CD4-positive, alpha-beta T cell treated with Interleukin-17A for 4 hours (primary cell): ENCODE data around the gene ROM1.
"Not testable (repeated sequence)": the region's sequence is repeated elsewhere in the genome, so short reads cannot be mapped to it uniquely, and the experiment has no call there.

Experiments used
- DNase-seq: peaks from one replicate; pipeline ENCODE4 v3.0.0-alpha.2; 2020; ENCODE audit warnings: mixed read lengths

ROM1 gene, protein sequence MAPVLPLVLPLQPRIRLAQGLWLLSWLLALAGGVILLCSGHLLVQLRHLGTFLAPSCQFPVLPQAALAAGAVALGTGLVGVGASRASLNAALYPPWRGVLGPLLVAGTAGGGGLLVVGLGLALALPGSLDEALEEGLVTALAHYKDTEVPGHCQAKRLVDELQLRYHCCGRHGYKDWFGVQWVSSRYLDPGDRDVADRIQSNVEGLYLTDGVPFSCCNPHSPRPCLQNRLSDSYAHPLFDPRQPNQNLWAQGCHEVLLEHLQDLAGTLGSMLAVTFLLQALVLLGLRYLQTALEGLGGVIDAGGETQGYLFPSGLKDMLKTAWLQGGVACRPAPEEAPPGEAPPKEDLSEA

GRCh38 chr11:62612366-62613290 is at the start of gene ROM1, which contains the start of gene EML3:
Gene ROM1, plus strand, starts transcription at chr11:62613257. Its CDS starts 25 bp downstream, at chr11:62613282.
Gene EML3, minus strand, starts transcription at chr11:62612775. Its CDS starts 318 bp downstream, at chr11:62612457.
- DNase-seq, result peak; percentile 95

GRCh38 chr11:62565100-62565802 is 47.8 kb upstream of the ROM1 start:
- DNase-seq, result no peak

DNA sequence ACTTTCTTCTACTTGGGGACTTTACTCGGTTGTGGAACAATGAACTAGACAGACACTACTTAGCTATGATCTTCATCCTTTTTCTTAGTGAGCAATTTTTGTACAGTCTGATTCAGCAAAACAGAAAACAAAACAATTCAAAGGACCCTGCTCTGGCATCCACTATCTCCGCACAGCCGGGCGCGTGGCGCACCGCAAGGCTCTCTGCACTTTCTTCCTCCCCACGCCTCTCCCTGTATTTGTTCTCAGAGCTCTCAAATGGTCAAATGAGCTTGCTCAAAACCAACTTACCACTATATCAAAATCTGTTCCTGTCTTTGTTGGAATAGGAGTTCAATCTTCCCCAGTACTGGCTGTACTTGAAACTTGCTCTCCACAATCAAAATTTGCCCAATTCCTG is 46.8 kb upstream of the ROM1 start:
- no peak for DNase-seq

DNA sequence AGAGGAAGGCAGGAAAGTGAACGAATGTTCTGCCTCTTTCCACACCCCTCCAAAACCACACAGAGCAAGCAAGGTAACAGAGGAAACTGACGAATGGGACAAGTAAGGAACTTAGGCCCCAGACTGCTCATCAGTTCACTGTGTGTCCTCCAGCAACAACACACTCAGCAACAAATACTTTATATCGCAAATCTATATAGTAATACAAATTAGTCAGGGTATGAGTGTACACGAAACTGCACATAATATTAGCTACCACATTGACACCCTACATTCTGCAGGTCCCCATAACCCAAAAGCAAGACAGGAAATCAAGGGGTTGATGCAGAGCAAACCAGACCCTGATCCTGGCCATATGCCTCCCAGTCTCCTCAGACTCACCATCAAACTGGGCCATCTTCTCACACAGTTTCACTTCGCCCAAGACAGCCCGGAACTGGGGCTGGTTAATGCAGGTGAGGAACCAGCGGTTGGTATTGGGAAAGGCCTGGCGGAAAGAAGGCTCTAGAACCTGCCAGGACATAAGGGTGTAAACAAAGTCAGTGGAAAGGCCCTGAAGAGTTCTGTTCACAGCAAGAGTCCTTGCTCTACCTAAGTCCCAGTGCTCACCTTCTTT is 45.9 kb upstream of the ROM1 start:
- DNase-seq, result no peak

- no peak for DNase-seq
Measured at GRCh38 chr11:62569611-62570010, 43.4 kb upstream of the ROM1 start.

DNA sequence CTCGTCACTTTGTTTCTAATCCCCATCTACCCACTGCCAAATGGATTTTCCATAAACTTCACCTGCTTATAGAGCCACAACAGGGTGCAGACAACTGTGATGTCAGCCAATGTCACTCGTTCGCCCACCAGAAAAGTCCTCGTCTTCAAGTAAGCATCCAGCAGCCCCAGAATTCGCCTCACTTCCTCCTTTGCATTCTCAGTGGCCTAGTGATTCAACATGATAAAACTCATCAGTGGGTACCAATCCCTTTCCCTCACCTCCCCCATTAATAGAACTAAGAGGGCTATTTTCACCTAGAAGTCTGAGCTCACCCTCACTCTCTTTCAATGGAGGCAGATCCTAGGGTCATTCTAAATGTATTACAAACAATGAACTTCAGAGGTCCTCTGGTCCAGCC is 42.2 kb upstream of the ROM1 start:
- DNase-seq, result not testable (repeated sequence)

DNA sequence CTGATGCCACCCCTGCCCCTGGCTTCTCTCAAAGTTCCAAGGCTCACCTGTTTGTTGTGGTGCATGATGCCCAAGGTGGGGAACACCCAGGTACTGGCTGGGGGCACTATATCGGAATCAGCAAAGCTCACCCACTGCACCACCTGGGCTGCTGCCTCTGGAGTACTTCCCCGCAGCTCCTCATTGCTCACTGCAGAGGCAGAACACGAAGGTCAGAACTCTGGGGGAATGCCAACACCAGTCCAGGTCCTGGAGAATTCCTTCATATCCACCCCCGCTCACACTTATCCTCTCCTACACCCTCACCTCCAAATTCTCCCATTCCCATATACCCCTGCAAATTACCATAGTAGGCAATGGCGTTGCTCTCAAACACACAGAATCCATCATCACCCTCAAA is 41.6 kb upstream of the ROM1 start:
- DNase-seq, result not testable (repeated sequence)

- no peak for DNase-seq
Measured at GRCh38 chr11:62572431-62572830, 40.6 kb upstream of the ROM1 start.

DNA sequence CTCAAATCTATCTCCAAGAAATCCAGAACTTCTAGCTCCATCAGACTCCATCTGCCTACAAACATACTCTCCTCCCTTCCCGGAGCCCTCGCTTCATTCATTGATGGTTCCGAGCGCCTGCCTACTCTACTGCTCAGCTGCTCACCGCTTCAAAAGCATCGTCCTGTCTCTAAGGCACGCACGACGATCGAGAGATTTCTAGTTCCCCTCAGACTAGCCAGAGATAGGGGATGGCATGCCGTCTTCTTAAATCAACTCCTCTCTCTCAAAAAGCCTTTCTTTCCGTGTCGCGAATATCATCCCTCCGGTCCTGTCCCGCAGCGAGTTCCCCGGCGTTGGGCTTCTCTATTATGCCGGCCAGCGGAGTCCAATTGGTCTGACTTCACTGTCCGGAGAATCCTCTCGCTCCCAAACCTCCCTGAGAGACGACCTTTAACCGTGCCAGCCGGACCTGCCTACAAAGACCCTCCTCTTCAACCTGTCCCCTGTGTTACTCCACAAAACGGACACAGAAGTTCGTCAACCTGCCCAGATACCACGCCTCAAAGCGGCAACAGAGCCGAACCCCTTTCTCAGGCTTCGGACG is 40.0 kb upstream of the ROM1 start:
- DNase-seq, result no peak

- DNase-seq, result peak; percentile 98
Measured at GRCh38 chr11:62573592-62574362, 39.3 kb upstream of the ROM1 start, which contains the start of gene EEF1G. Gene EEF1G, minus strand, starts transcription at chr11:62573891. Its CDS starts 49 bp downstream, at chr11:62573842.

DNA sequence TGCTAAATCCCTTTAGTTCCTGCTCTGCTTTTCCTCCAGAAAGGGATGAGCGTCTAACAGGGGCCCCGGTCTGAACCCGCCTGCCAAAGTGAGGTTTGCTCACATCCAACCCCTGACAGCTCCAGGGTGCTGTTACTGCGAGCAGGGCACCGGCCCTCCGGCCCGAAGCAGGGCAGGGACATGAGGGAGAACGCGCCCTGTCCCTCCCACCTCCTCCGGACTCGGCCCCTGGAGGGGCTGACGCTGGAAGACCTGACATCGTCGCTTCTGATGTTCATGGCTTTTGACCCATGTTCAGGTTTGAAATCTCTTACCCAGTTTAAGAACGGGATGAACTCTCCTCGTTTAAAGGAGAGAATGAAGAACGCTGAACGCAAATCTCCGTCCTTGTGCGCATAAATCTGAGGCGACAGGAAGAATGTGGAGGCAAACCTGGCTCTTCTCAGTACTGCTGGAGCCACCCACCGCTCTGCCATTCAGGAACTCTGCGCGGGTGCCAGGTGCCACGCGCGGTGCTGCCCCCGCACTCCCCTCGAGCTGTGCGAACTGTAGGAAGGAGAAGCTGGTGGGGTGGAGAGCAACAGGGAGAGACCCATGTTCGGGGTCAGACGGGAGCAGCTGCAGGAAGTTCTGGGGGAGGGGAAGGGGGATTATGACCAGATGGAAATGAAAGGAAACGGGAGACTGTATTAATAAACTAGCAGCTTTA is 38.5 kb upstream of the ROM1 start:
- DNase-seq, result no peak

- DNase-seq, result no peak
Measured at GRCh38 chr11:62575156-62575555, 37.9 kb upstream of the ROM1 start.

- no peak for DNase-seq
Measured at GRCh38 chr11:62575837-62576236, 37.2 kb upstream of the ROM1 start.

DNA sequence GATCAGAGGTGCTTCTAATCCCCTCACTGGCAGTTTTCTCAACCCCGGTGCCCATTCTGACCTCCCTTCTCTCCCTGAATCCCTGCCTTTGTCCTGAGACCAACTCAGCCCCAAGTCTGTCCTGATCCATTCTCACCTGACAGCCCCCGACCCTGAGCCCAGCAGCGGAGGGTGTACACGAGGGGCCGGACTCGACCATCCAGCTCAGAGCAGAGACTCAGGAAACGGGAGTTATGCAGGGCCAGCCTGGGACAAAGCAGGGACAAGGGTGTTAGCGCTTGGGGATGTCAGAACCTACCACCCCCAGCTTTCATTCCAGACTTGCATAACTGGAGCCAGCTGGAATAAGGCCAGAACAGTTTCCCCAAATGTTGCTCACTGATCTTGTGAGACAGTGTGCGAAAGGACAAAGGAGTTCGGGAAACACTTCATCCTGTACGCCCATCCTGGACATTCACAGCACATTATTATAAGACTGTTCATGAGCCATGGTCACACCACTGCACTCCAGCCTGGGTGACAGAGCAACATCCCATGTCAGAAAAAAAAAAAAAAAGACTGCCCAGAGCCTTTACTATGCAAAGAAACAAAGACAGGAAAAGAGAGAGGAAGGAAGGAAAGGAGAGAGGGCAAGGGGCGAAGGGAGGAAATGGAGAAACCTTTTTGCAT is 35.9 kb upstream of the ROM1 start:
- no peak for DNase-seq

GRCh38 chr11:62578541-62578940 is 34.5 kb upstream of the ROM1 start:
- no peak for DNase-seq

- DNase-seq, result no peak
Measured at GRCh38 chr11:62579252-62579651, 33.8 kb upstream of the ROM1 start.

DNA sequence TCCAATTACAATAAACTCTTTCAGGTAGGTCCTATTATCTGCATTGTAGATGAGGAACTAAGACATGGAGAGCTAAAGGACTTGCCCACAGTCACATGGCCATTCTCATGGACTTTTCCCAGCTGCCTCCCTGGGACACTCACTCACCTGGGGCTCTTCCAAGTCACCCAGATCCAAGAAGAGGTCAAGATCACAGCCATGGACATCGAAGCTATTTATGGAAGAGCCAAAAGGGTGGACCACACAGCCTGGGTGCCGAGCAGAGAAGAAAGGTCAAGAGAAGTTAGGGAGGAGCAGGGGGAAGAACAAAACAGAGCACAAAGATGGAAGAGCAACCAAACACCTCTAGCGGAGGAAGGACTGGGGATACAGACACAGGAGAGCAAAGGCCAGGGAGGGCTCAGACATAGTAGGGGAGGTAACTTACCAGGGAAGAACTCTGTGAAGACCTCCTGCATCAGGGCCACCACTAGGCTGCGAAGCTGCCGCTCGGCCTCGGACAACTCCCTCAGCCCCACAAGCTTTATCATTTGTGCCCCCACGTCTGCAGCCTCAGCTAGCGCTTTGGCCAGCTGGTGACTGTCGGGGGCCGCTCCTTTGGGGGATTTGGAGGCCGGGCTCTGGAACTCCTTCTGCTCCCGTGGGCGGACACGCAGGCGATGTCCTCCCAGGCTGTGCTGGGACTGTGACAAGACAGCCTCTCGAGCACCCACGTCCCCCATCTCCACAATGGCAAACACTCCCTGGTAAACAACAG is 31.9 kb upstream of the ROM1 start:
- DNase-seq, result no peak

DNA sequence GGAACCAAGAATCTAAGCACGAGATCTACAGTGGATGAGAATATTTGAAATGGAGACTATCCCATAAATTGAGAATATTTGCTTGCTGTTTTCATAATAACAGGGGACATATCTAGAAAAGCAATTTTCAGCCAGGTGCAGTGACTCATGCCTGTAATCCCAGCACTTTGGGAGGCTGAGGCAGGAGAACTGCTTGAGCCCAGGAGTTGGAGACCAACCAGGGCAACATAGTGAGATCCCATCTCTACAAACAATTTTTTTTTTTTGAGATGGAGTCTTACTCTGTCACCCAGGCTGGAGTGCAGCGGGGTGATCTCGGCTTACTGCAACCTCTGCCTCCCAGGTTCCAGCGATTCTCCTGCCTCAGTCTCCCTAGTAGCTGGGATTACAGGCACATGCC is 31.3 kb upstream of the ROM1 start:
- DNase-seq, result not testable (repeated sequence)

DNA sequence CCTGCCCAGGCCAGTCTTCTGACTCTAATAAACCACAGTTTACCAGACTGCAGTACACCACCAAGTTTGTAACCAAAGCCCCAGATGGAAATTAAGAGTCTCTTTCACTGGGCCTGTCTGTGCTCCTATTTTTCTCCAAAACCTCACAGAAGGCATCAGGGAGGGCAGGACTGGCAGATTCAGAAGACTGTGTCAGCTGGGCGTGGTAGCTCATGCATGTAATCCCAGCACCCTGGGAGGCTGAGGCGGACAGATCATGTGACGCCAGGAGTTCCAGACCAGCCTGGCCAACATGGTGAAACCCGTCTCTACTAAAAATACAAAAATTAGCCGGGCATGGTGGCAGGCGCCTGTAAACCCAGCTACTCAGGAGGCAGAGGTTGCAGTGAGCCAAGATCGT is 27.7 kb upstream of the ROM1 start:
- not testable (repeated sequence) for DNase-seq
